Peyer's patch (tissue), 4 donors: ENCODE data around the gene AHCYL2. TPM values are rescaled to one million over a fixed set of nuclear protein-coding genes. Genes with fewer than 3 reads are reported as not detected.

Source experiments
- DNase-seq, 3 donors: peaks; one replicate each; pipeline ENCODE4 v3.0.0-alpha.2; 2017 to 2019
- H3K27ac ChIP-seq, 4 donors: fragments of 200-600 bp; sonication (generic); one replicate each; pipeline ENCODE4 v1.5.1; 2016 to 2019
- H3K27me3 ChIP-seq, 2 donors: fragments of 200-600 bp; sonication (generic); one replicate each; pipeline ENCODE4 v1.5.1; 2019
- H3K36me3 ChIP-seq, 3 donors: fragments of 200-600 bp; sonication (generic); one replicate each; pipeline ENCODE4 v1.5.1; 2016 to 2019
- H3K4me1 ChIP-seq, 4 donors: fragments of 200-600 bp; sonication (generic); one replicate each; pipeline ENCODE4 v1.5.1; 2016 to 2019
- H3K4me3 ChIP-seq, 4 donors: fragments of 200-600 bp; sonication (generic); 1 replicate in 3 of 4; 2 replicates in 1 of 4; pipeline ENCODE4 v1.5.1; 2016 to 2019; ENCODE audit warnings: mild to moderate bottlenecking in 1 of 4
- H3K9me3 ChIP-seq, 4 donors: fragments of 200-600 bp; sonication (generic); one replicate each; pipeline ENCODE4 v1.5.1; 2016 to 2019; ENCODE audit warnings: mild to moderate bottlenecking in 1 of 4
- CTCF ChIP-seq, 6 experiments: fragments of 450-650 bp in 4 of 6; fragments of 200-600 bp in 2 of 6; sonication (generic) in 1 of 6; IDR thresholded peaks; one replicate each; pipeline ENCODE4 v1.5.1; 2017 to 2019; ENCODE audit warnings: antibody characterized with exemption in 6 of 6, mild to moderate bottlenecking in 3 of 6, moderate library complexity in 1 of 6
- POLR2A ChIP-seq, 2 donors: fragments of 450-650 bp; IDR thresholded peaks; one replicate each; pipeline ENCODE4 v1.5.1; 2017; ENCODE audit warnings: antibody characterized with exemption in 2 of 2, mild to moderate bottlenecking in 2 of 2, moderate library complexity in 2 of 2
- total RNA-seq, 4 donors: library from RNA; depleted of rRNA; stranded (reverse); fragments of >200 nt; gene quantifications; one replicate each; pipeline ENCODE4 v1.1.0, GENCODE V29; 2016

AHCYL2 gene
- total RNA-seq, 4 donors from 2014 or later, result 37.1 to 186 (median 60.0) TPM

GRCh38 chr7:129341212-129341611 is 116.4 kb downstream of the AHCYL2 start:
- DNase-seq, result no peak
- TF ChIP-seq POLR2A (IDR thresholded peaks at IDR 0.05), result no peak
- TF ChIP-seq CTCF (IDR thresholded peaks at IDR 0.05), result no peak
- Histone ChIP-seq H3K36me3 (no peaks in the 10 kb centered on the region), H3K4me3 (no peak overlapping the region), H3K27me3 (no peaks in the 10 kb centered on the region), H3K27ac (no peak overlapping the region), H3K4me1 (peaks cover 0 to 10% (median 0%) of the 10 kb centered on the region in 4 donors), H3K9me3 (no peaks in the 10 kb centered on the region)

- Histone ChIP-seq H3K36me3 (no peaks in the 10 kb centered on the region), H3K4me1 (peaks cover 0 to 10% (median 0%) of the 10 kb centered on the region in 4 donors), H3K27me3 (no peaks in the 10 kb centered on the region), H3K4me3 (no peak overlapping the region), H3K27ac (no peak overlapping the region), H3K9me3 (no peaks in the 10 kb centered on the region)
- no peak for DNase-seq
- no peak for TF ChIP-seq CTCF (IDR thresholded peaks at IDR 0.05)
- TF ChIP-seq POLR2A (IDR thresholded peaks at IDR 0.05), result no peak
Observed at GRCh38 chr7:129341816-129342806, 117.3 kb downstream of the AHCYL2 start.

GRCh38 chr7:129343099-129343700 is 118.4 kb downstream of the AHCYL2 start:
- Histone ChIP-seq H3K27ac (no peak overlapping the region), H3K4me1 (peaks cover 0 to 11% (median 0%) of the 10 kb centered on the region in 4 donors), H3K9me3 (no peaks in the 10 kb centered on the region), H3K36me3 (no peaks in the 10 kb centered on the region), H3K27me3 (no peaks in the 10 kb centered on the region), H3K4me3 (no peak overlapping the region)
- no peak for TF ChIP-seq POLR2A (IDR thresholded peaks at IDR 0.05)
- TF ChIP-seq CTCF (IDR thresholded peaks at IDR 0.05), result peak; percentile 44 to 87 (median 72)
- DNase-seq, result no peak

GRCh38 chr7:129347330-129347729 is 122.5 kb downstream of the AHCYL2 start:
- no peak for DNase-seq
- Histone ChIP-seq H3K27me3 (no peaks in the 10 kb centered on the region), H3K4me3 (no peak overlapping the region), H3K4me1 (peaks cover 0 to 12% (median 0%) of the 10 kb centered on the region in 4 donors), H3K27ac (no peak overlapping the region), H3K9me3 (no peaks in the 10 kb centered on the region), H3K36me3 (no peaks in the 10 kb centered on the region)
- TF ChIP-seq CTCF (IDR thresholded peaks at IDR 0.05) (no peak), POLR2A (IDR thresholded peaks at IDR 0.05) (no peak)

- Histone ChIP-seq H3K4me3 (no peak overlapping the region), H3K27me3 (no peaks in the 10 kb centered on the region), H3K9me3 (no peaks in the 10 kb centered on the region), H3K4me1 (peaks cover 0 to 6% (median 0%) of the 10 kb centered on the region in 4 donors), H3K36me3 (no peaks in the 10 kb centered on the region), H3K27ac (no peak overlapping the region)
- DNase-seq, result no peak
- TF ChIP-seq CTCF (IDR thresholded peaks at IDR 0.05) (no peak), POLR2A (IDR thresholded peaks at IDR 0.05) (no peak)
Observed at GRCh38 chr7:129348023-129348740, 123.4 kb downstream of the AHCYL2 start.
